ENCODE measurements around the gene HSPA5. TPM values are rescaled to one million over a fixed set of nuclear protein-coding genes. Genes with fewer than 3 reads are reported as not detected.

Gene HSPA5
- total RNA-seq, 1 experiment from 2014 or later, result 357 TPM

GRCh38 chr9:125214186-125214585, 27.0 kb downstream of the HSPA5 start:
- H3K9me3 Mint-ChIP-seq, result no peaks in the 10 kb centered on the region
- ChIA-PET CTCF (no interaction called here), POLR2A (no interaction called here)
- peaks cover 37% of the 10 kb centered on the region for H3K36me3 Mint-ChIP-seq
- no peak for DNase-seq (ENCODE audit: low spot score)
- no peak for ATAC-seq
- no peak for TF ChIP-seq STAT6 (CRISPR knock-in tag; conservative IDR thresholded peaks at IDR 0.05; ENCODE audit: low read depth)
- no peak for TF ChIP-seq CREM (CRISPR knock-in tag; IDR thresholded peaks at IDR 0.05)
- no peak for TF ChIP-seq MYBL2 (CRISPR knock-in tag; IDR thresholded peaks at IDR 0.05)
- no peak for TF ChIP-seq ZNF138 (CRISPR knock-in tag; conservative IDR thresholded peaks at IDR 0.05)
- no peak for TF ChIP-seq EMX1 (CRISPR knock-in tag; IDR thresholded peaks at IDR 0.05)
- TF ChIP-seq CDX4 (CRISPR knock-in tag; IDR thresholded peaks at IDR 0.05; ENCODE audit: borderline replicate concordance), result no peak
- TF ChIP-seq USF1 (CRISPR knock-in tag; IDR thresholded peaks at IDR 0.05), result no peak
- TF ChIP-seq AR (CRISPR knock-in tag; IDR thresholded peaks at IDR 0.05), result no peak
- TF ChIP-seq TP53 (CRISPR knock-in tag; IDR thresholded peaks at IDR 0.05), result no peak
- no peak for TF ChIP-seq KAT7 (CRISPR knock-in tag; IDR thresholded peaks at IDR 0.05; ENCODE audit: borderline replicate concordance)
- TF ChIP-seq ZNF219 (CRISPR knock-in tag; IDR thresholded peaks at IDR 0.05; ENCODE audit: borderline replicate concordance), result no peak
- no peak for TF ChIP-seq HMGA2 (CRISPR knock-in tag; IDR thresholded peaks at IDR 0.05)
- H3K27ac Mint-ChIP-seq, result no peak overlapping the region
- H3K4me1 Mint-ChIP-seq, result no peaks in the 10 kb centered on the region
- no peak overlapping the region for H3K4me3 Mint-ChIP-seq
- H3K27me3 Mint-ChIP-seq (ENCODE audit: low read depth), result no peaks in the 10 kb centered on the region

GRCh38 chr9:125204477-125204876, 36.7 kb downstream of the HSPA5 start:
- no peak overlapping the region for H3K4me3 Mint-ChIP-seq
- peaks cover 6% of the 10 kb centered on the region for H3K4me1 Mint-ChIP-seq
- H3K27me3 Mint-ChIP-seq (ENCODE audit: low read depth), result no peaks in the 10 kb centered on the region; the same call in 1 of the 2 replicates
- no peak for TF ChIP-seq ZBTB21 (CRISPR knock-in tag; IDR thresholded peaks at IDR 0.05; ENCODE audit: borderline replicate concordance)
- TF ChIP-seq TEAD1 (CRISPR knock-in tag; IDR thresholded peaks at IDR 0.05), result no peak
- DNase-seq (ENCODE audit: low spot score) (no peak), ATAC-seq (no peak)
- H3K27ac Mint-ChIP-seq, result no peak overlapping the region
- POLR2A ChIA-PET, result no interaction called here
- no peaks in the 10 kb centered on the region for H3K9me3 Mint-ChIP-seq
- CTCF ChIA-PET, result no interaction called here
- H3K36me3 Mint-ChIP-seq, result peaks cover 17% of the 10 kb centered on the region

GRCh38 chr9:125202846-125203618, 38.1 kb downstream of the HSPA5 start:
- H3K4me3 Mint-ChIP-seq, result no peak overlapping the region
- POLR2A ChIA-PET, result interaction anchor here (0.5 kb wide), 1 partner anchor 19 kb away, joined by 4 read pairs; no protein-coding TSS in a partner anchor
- no peaks in the 10 kb centered on the region for H3K9me3 Mint-ChIP-seq
- no peak for TF ChIP-seq SMAD3 (CRISPR knock-in tag; IDR thresholded peaks at IDR 0.05; ENCODE audit: borderline replicate concordance)
- H3K27me3 Mint-ChIP-seq (ENCODE audit: low read depth), result peaks cover 3% of the 10 kb centered on the region; the same call in 1 of the 2 replicates
- CTCF ChIA-PET, result interaction anchor here (0.7 to 1.1 kb wide), 2 partner anchors 52 to 55 kb away, joined by 3 read pairs; no protein-coding TSS in a partner anchor
- H3K27ac Mint-ChIP-seq, result no peak overlapping the region
- DNase-seq (ENCODE audit: low spot score), result no peak
- ATAC-seq, result no peak
- peaks cover 6% of the 10 kb centered on the region for H3K4me1 Mint-ChIP-seq
- H3K36me3 Mint-ChIP-seq, result peaks cover 9% of the 10 kb centered on the region
